ENCODE data around the gene REC8. TPM values are rescaled to one million over a fixed set of nuclear protein-coding genes. Genes with fewer than 3 reads are reported as not detected.

Gene REC8
- total and polyA plus RNA-seq, 2 of the 4 experiments (the other 2 are of a cell fraction): 0.36 to 3.5 TPM

DNA sequence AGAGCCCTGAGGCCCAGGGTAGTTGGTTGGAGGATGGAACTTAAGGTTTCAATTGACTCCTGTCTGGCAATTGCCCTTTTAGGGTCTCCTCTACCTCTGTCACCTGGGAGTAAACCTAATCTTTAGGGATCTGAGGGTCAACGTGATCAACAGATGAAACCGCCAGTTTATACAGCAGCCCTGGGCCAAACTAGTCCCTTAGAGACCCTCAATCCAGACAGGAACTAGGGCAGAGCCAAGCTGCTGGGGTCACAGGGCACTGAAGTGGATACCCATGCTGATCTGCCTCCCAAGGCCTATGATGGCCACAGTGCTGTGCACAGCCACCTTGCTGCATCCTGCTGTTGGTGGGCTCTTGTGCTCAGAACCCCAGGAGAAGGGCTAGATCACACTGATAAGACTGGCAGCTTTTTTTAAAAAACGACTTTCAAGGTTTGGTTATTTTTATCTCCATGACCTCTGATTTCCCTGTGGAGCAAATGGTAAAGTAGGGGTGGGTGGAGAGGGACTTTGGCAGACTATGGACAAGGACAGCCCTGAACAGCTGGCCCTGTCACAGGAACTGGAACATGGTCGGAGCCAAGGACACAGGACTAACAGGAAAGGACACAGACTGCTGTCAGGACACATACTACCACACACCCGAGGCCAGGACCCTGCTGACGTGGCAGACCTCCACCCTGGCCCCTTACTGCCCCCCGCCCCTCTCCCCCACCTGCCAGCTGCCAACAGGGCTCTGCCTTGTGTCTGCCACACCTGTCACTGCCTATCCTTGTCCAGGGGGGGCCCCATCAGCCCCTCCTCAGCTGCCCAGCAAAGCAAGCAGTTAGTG, 40.9 kb upstream of the REC8 start:
- Histone ChIP-seq H3K79me1 (ENCODE audit: low read depth in 1 of 2, low read length in 2 of 2) (no peaks in the 10 kb centered on the region), H3K14ac (replicated peaks; ENCODE audit: low read depth, low read length) (no peak overlapping the region), H3K9me1 (ENCODE audit: insufficient read depth, low read length) (no peaks in the 10 kb centered on the region), H2AFZ (replicated peaks; ENCODE audit: low read length, poor library complexity) (no peak overlapping the region), H3K36me3 (ENCODE audit: control insufficient read depth, insufficient read depth, low read length) (no peaks in the 10 kb centered on the region), H4K91ac (ENCODE audit: insufficient read depth, low read depth, low read length) (no peak overlapping the region), H2BK20ac (ENCODE audit: low read depth, low read length) (no peak overlapping the region), H2BK120ac (ENCODE audit: low read depth, low read length) (no peak overlapping the region), H3K56ac (ENCODE audit: extremely low read depth, insufficient read depth, low read length) (no peak overlapping the region), H2BK5ac (ENCODE audit: low read depth, low read length, poor library complexity, severe bottlenecking) (no peak overlapping the region), H4K5ac (ENCODE audit: low read depth, low read length) (no peak overlapping the region), H4K8ac (ENCODE audit: low read depth in 2 of 2, low read length in 2 of 2) (no peak overlapping the region), H3K4me1 (ENCODE audit: control insufficient read depth, insufficient read depth, low read length) (peaks cover 2% of the 10 kb centered on the region; the same call in 1 of the 2 replicates), H3K27ac (ENCODE audit: insufficient read depth, low read length) (no peak overlapping the region), H3K9me3 (ENCODE audit: control insufficient read depth, insufficient read depth, low read length) (no peaks in the 10 kb centered on the region), H3K27me3 (ENCODE audit: control insufficient read depth, insufficient read depth, low read length) (no peaks in the 10 kb centered on the region), H3K4me3 (ENCODE audit: insufficient read depth, low read depth, low read length) (no peak overlapping the region), H3K9ac (ENCODE audit: low read depth, low read length) (no peak overlapping the region), H3K18ac (ENCODE audit: low read depth, low read length) (no peak overlapping the region), H2AK5ac (ENCODE audit: low read depth, low read length) (no peak overlapping the region), H3K23ac (ENCODE audit: low read depth, low read length) (no peak overlapping the region), H2AK9ac (replicated peaks; ENCODE audit: low read depth, low read length, poor library complexity) (no peak overlapping the region), H4K20me1 (ENCODE audit: insufficient read depth, low read length) (no peaks in the 10 kb centered on the region), H3K4ac (ENCODE audit: low read depth, low read length) (no peak overlapping the region), H3K4me2 (ENCODE audit: low read depth, low read length) (no peak overlapping the region), H2BK15ac (ENCODE audit: low read depth, low read length) (no peak overlapping the region)
- ATAC-seq (ENCODE audit: low read depth) (no peak), DNase-seq (no peak)
- ChIA-PET POLR2A (ENCODE audit: unreplicated experiment) (no interaction called here), CTCF (no interaction called here)
- 63% methylated on average over 1 of the region's 7 CpGs; no CpG with 5 or more reads in 1 of the 2 experiments for WGBS, 2 experiments (ENCODE audit: extremely low coverage in 2 of 2, insufficient read length in 1 of 2)
- in situ Hi-C loops (cut with MboI; ENCODE audit: low sequenced_read_pairs): loop anchor here (10.0 to 25.0 kb wide), 3 partner anchors 304 to 1044 kb away; partner anchors contain the start of genes ACIN1, BCL2L2, C14orf119 and PABPN1
- dilution Hi-C loops (cut with HindIII; ENCODE audit: low sequenced_read_pairs, unreplicated experiment): no loop called here
- intact Hi-C loops (cut with micrococcal nuclease): no loop called here
- no peak for TF ChIP-seq RFX5 (IDR thresholded peaks at IDR 0.05; ENCODE audit: low read depth, low read length)
- TF ChIP-seq BHLHE40 (IDR thresholded peaks at IDR 0.05; ENCODE audit: low read depth, low read length): no peak
- TF ChIP-seq RCOR1 (IDR thresholded peaks at IDR 0.05; ENCODE audit: insufficient replicate concordance, low read length): no peak
- no peak for TF ChIP-seq CHD1 (IDR thresholded peaks at IDR 0.05; ENCODE audit: low read depth, low read length)
- TF ChIP-seq, protein P1, sequence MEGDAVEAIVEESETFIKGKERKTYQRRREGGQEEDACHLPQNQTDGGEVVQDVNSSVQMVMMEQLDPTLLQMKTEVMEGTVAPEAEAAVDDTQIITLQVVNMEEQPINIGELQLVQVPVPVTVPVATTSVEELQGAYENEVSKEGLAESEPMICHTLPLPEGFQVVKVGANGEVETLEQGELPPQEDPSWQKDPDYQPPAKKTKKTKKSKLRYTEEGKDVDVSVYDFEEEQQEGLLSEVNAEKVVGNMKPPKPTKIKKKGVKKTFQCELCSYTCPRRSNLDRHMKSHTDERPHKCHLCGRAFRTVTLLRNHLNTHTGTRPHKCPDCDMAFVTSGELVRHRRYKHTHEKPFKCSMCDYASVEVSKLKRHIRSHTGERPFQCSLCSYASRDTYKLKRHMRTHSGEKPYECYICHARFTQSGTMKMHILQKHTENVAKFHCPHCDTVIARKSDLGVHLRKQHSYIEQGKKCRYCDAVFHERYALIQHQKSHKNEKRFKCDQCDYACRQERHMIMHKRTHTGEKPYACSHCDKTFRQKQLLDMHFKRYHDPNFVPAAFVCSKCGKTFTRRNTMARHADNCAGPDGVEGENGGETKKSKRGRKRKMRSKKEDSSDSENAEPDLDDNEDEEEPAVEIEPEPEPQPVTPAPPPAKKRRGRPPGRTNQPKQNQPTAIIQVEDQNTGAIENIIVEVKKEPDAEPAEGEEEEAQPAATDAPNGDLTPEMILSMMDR (conservative IDR thresholded peaks at IDR 0.05; ENCODE audit: low read depth, low read length): no peak
- no peak for TF ChIP-seq MXI1 (IDR thresholded peaks at IDR 0.05; ENCODE audit: borderline replicate concordance, low read depth, low read length)
- TF ChIP-seq CEBPB (IDR thresholded peaks at IDR 0.05; ENCODE audit: low read depth, low read length): no peak
- TF ChIP-seq, protein P2, sequence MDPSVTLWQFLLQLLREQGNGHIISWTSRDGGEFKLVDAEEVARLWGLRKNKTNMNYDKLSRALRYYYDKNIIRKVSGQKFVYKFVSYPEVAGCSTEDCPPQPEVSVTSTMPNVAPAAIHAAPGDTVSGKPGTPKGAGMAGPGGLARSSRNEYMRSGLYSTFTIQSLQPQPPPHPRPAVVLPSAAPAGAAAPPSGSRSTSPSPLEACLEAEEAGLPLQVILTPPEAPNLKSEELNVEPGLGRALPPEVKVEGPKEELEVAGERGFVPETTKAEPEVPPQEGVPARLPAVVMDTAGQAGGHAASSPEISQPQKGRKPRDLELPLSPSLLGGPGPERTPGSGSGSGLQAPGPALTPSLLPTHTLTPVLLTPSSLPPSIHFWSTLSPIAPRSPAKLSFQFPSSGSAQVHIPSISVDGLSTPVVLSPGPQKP (IDR thresholded peaks at IDR 0.05; ENCODE audit: borderline replicate concordance, low read depth, low read length): no peak
- no peak for TF ChIP-seq MAZ (IDR thresholded peaks at IDR 0.05; ENCODE audit: borderline replicate concordance, low read depth, low read length)
- no peak for TF ChIP-seq NFE2L2 (IDR thresholded peaks at IDR 0.05; ENCODE audit: low read depth, low read length)
- no peak for TF ChIP-seq POLR2A (IDR thresholded peaks at IDR 0.05; ENCODE audit: low read depth, low read length)
- TF ChIP-seq FOS (IDR thresholded peaks at IDR 0.05; ENCODE audit: low read depth, low read length): no peak
- TF ChIP-seq RAD21 (IDR thresholded peaks at IDR 0.05; ENCODE audit: low read length): no peak
- BruUV-seq (replicated peaks): no TSS peak
